Measurements from ENCODE around the gene PRXL2A.

The PRXL2A gene

DNA sequence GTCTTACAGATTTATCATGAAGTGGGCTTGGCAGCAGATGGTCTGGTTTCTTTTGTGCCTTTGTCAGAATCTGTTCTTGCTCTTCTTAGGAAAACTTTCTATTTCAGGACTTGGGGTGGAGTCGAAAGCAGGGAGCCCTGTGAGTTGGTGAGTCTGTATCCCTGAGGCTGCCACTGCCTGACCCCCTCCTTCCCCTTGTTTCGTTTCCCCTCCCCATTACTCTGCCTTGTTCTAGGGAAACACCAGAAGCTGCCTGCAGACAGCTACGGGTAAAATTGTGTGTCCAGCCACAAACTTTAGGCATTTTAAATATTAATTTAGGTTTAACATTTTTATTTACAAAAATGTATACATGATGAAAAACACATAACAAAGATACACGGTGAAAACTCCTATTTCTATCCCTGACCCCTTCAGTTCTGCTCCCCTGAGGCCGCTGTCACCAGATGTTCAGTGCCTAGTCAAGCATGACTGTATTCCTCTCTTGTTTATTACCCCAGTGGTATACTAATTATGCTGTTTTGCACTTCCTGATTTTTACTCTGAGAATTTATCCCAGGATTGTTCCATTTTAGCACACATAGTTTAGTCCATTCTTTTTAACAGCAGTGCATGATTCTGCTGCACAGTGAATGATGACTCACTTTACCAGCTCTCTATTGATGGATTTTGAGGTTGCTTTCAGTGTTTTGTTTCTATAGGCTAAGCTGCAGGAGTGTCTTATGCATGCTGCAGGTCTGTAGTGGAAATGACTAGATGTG lies 54.8 kb downstream of the PRXL2A start:
- Histone ChIP-seq H3K9me3 (ENCODE audit: low read length) (no peaks in the 10 kb centered on the region), H3K4me1 (ENCODE audit: insufficient read depth, low read length) (peaks cover 79% of the 10 kb centered on the region), H3K27me3 (ENCODE audit: insufficient read depth, low read length) (no peaks in the 10 kb centered on the region), H3K36me3 (ENCODE audit: insufficient read depth, low read length) (no peaks in the 10 kb centered on the region), H3K4me3 (ENCODE audit: low read length) (no peak overlapping the region), H2AFZ (ENCODE audit: low read depth, low read length) (no peak overlapping the region)

DNA sequence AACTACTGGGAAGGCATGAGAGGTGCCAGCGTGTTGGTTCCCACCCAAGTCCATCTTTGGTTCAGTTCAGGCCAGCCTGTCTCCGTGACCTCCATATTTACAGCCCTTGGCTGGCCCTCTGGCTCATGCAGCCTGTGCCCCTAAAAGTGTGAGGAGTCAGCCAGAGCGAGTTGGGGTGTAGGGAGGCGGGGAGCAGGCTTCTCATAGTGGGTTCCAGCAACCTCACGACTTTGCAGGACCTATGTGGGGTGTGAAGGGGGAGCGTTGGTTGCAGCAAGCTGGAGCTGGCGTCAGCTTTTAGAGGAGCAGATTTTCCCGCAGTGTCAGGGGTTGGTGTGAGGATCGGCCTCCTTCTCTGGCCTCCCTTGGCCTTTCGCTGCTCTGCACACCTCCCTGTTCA lies 55.5 kb downstream of the PRXL2A start:
- Histone ChIP-seq H3K27me3 (ENCODE audit: insufficient read depth, low read length) (no peaks in the 10 kb centered on the region), H3K36me3 (ENCODE audit: insufficient read depth, low read length) (no peaks in the 10 kb centered on the region), H3K4me1 (ENCODE audit: insufficient read depth, low read length) (peaks cover 80% of the 10 kb centered on the region), H3K4me3 (ENCODE audit: low read length) (no peak overlapping the region), H2AFZ (ENCODE audit: low read depth, low read length) (no peak overlapping the region), H3K9me3 (ENCODE audit: low read length) (no peaks in the 10 kb centered on the region)

DNA sequence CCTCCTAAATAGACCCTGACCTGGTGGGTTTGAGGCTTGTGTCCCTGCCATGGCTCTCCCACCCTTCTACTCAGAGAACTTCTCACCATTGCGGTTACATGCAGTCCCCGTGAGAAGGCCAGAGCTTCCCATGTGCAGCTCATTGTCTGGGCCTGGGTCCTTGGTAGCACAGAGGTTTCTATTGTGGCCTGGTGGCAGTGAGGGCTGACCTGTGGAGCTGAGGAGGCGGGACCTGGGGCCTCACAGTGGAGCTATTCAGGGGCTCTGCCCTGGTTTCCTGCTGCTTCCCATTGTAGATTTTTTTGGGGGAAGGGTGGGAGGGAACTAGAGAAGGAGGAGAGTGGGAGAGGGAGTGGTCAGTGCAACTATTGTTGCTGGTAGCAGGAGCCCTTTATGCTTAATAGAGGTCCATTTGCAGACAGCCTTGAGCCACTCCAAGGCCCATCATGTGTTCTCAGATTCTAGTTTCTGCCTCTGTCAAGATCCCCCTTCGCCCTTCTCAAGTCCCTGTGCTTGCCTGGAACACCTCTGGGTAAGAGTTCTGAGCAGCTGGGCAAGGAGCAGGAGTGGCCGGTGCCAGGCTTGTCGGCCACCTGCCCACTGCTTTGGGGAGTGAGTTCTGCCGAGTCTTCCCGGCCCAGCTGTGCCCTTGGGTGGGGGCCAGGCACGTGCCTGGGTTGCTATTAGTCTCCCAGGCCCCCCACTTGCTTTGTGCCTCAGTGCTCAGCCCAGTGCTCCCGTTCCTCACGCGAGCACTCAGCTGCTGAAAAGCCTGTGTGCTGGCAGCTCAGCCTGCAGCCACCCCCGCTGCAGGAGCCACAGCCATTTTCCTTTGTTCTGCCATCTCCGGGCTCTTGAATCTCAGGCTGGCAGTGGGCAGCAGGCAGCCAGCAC lies 56.5 kb downstream of the PRXL2A start:
- Histone ChIP-seq H3K27me3 (ENCODE audit: insufficient read depth, low read length) (no peaks in the 10 kb centered on the region), H3K4me1 (ENCODE audit: insufficient read depth, low read length) (peaks cover 87% of the 10 kb centered on the region), H2AFZ (ENCODE audit: low read depth, low read length) (no peak overlapping the region), H3K4me3 (ENCODE audit: low read length) (peak overlapping the region; percentile 48), H3K9me3 (ENCODE audit: low read length) (no peaks in the 10 kb centered on the region), H3K36me3 (ENCODE audit: insufficient read depth, low read length) (peaks cover 5% of the 10 kb centered on the region)

DNA sequence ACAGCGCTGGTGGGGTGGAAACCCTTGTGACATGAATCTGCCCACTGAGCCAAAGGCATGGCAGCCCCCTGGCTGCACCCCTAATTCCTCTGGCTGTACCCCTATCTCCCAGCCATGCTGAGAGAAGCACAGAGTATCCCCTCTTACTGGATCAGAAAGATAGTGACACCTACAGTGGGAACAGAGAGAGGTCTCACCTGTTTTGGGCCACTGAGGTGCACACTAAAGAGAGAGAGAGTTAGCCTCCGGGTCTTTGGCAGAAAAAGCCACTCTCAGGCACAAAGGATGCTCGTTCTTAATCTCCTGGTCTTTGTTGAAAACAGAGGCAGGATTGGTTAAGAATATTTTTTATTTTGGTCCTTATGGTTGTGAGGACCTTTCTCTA lies 57.1 kb downstream of the PRXL2A start:
- peaks cover 5% of the 10 kb centered on the region for H3K36me3 ChIP-seq (ENCODE audit: insufficient read depth, low read length)
- H3K27me3 ChIP-seq (ENCODE audit: insufficient read depth, low read length) = no peaks in the 10 kb centered on the region
- H2AFZ ChIP-seq (ENCODE audit: low read depth, low read length) = no peak overlapping the region
- H3K4me1 ChIP-seq (ENCODE audit: insufficient read depth, low read length) = peaks cover 85% of the 10 kb centered on the region
- H3K9me3 ChIP-seq (ENCODE audit: low read length) = no peaks in the 10 kb centered on the region
- H3K4me3 ChIP-seq (ENCODE audit: low read length) = peak overlapping the region; percentile 48

DNA sequence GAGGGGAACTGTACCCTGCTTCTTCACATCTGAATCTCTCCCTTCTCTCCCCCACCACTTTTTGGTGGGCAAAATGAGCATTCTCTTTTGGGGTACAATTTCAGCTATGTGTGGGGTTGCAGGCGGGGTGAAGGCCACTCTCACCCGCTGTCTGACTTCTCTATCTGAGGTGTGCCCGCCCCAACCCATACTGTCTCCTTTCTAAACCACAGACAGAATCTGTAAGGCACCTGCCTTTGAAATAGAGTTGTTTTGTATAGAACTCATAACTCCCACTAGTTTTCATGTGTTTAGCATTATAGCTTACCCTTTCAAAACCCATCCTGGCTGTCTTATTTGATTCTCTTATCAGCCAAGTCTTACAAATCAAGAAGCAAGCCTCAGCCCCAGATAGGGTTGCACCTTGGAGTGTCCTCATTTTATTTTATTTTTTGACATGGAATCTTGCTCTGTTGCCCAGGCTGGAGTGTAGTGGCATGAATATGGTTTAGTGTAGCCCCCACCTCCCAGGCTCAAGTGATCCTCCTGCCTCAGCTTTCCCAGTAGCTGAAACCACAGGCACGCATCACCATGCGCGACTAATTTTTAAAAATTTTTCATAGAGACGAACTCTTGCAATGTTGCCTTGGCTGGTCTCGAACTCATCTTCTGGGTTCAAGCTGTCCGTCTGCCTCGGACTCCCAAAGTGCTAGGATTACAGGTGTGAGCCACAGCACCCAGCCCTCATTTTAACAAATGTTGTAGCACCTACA lies 57.7 kb downstream of the PRXL2A start:
- Histone ChIP-seq H3K4me1 (ENCODE audit: insufficient read depth, low read length) (peaks cover 80% of the 10 kb centered on the region), H2AFZ (ENCODE audit: low read depth, low read length) (no peak overlapping the region)

DNA sequence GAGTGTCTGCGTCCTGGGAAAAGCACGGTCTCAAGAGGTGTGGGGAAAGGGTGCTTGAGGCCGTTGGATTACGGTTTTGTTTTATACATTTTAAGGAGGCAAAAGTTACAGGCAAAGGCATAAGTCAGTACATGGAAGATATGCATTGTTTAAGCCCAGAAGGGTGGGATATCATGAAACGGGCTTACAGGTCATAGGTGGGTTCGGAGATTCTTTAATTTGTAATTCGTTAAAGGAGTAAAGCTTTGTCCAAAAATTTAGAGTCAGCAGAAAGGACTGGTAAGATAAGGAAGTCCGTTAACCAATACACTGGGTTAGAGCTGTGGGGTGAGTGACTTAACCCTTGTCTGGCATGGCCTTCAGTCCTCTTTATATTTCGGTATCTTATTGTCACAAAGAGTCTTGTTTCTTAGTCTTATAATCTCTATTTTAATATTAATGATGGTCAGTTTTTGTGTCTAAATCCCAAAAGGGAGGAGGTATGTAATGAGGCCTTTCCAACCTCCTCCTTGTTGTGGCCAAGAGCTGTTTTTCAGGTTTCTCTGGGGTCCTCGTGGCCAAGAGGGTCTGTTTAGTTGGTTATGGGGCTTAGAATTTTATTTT lies 58.5 kb downstream of the PRXL2A start:
- H3K9me3 ChIP-seq (ENCODE audit: low read length) = no peaks in the 10 kb centered on the region
- H3K4me3 ChIP-seq (ENCODE audit: low read length) = no peak overlapping the region
- peaks cover 17% of the 10 kb centered on the region for H3K36me3 ChIP-seq (ENCODE audit: insufficient read depth, low read length)
- H2AFZ ChIP-seq (ENCODE audit: low read depth, low read length) = no peak overlapping the region
- H3K27me3 ChIP-seq (ENCODE audit: insufficient read depth, low read length) = no peaks in the 10 kb centered on the region
- H3K4me1 ChIP-seq (ENCODE audit: insufficient read depth, low read length) = peaks cover 77% of the 10 kb centered on the region

More for the DNA sequence above, 57.7 kb downstream of the PRXL2A start:
- H3K4me3 ChIP-seq (ENCODE audit: low read length) = peak overlapping the region; percentile 48
- H3K9me3 ChIP-seq (ENCODE audit: low read length) = no peaks in the 10 kb centered on the region
- peaks cover 10% of the 10 kb centered on the region for H3K36me3 ChIP-seq (ENCODE audit: insufficient read depth, low read length)
- H3K27me3 ChIP-seq (ENCODE audit: insufficient read depth, low read length) = no peaks in the 10 kb centered on the region

DNA sequence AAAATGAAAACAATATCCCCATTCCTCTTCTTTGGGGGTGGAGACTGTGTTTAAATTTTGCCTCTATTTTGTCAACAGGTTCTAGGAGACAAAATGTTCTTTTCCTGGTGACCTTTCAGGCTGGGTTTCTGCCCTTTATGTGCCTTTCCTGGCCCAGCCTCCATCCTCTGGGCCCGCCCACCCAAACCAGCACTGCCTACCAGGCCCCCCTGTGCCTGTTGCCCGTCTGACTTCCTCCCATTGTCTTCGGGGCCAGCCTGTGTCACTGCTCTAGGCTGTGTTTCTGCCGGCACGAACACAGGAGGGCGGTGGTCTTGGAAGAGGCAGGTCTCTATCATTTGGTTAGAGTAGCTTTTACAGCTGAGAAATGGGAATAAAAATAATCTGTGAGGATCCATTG lies 59.7 kb downstream of the PRXL2A start:
- Histone ChIP-seq H3K4me1 (ENCODE audit: insufficient read depth, low read length) (peaks cover 66% of the 10 kb centered on the region), H3K4me3 (ENCODE audit: low read length) (no peak overlapping the region), H3K27me3 (ENCODE audit: insufficient read depth, low read length) (no peaks in the 10 kb centered on the region), H2AFZ (ENCODE audit: low read depth, low read length) (no peak overlapping the region), H3K36me3 (ENCODE audit: insufficient read depth, low read length) (peaks cover 19% of the 10 kb centered on the region), H3K9me3 (ENCODE audit: low read length) (no peaks in the 10 kb centered on the region)

DNA sequence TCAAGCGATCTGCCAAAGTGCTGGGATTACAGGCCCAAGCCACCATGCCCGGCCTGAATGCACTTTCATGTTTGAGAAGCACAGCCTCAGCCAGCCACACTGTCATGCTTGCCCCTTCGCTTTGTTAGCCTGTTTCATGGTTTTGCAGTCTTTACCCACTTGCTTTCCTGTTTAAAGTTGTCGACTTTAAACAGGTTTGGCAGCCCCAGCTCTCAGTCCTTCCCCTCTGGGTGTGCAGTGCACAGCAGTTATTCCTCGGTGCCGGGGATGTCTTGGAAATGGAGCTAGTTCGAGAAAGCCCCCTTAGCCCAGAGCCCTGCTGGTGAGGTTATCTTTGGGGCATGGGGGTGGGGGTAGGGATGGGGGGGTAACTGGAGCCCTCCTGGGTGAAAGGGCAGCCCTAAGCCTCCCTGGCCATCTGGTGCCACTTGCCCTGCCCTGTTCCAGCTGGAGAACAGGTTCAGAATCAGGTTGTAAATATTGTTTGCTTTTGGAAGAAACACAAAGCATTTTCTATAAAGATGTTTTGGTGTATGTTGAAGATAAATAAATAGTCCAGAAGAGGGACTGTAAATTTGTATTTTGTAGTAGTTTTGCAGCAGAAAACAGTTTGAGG lies 60.6 kb downstream of the PRXL2A start:
- Histone ChIP-seq H3K9me3 (ENCODE audit: low read length) (no peaks in the 10 kb centered on the region), H3K36me3 (ENCODE audit: insufficient read depth, low read length) (peaks cover 27% of the 10 kb centered on the region), H3K4me3 (ENCODE audit: low read length) (no peak overlapping the region), H2AFZ (ENCODE audit: low read depth, low read length) (no peak overlapping the region), H3K27me3 (ENCODE audit: insufficient read depth, low read length) (no peaks in the 10 kb centered on the region), H3K4me1 (ENCODE audit: insufficient read depth, low read length) (peaks cover 56% of the 10 kb centered on the region)

DNA sequence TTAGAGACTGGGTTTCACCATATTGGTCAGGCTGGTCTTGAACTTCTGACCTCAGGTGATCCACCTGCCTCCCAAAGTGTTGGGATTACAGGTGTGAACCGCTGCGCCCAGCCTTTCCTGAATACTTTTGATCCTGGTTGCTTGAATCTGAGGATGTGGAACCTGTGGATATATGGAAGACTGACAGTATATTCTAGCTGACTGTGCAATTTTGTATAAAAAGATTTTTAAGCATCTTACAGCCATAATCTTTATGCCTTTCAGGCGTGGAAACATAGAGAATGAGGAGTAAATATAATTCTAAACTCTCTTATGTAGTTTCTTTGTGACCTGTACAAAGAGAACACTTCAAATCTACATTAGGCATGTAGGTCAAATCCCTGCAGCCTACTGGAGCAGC lies 61.9 kb downstream of the PRXL2A start:
- peaks cover 30% of the 10 kb centered on the region for H3K36me3 ChIP-seq (ENCODE audit: insufficient read depth, low read length)
- peaks cover 2% of the 10 kb centered on the region for H3K9me3 ChIP-seq (ENCODE audit: low read length)
- H3K4me3 ChIP-seq (ENCODE audit: low read length) = no peak overlapping the region
- H3K4me1 ChIP-seq (ENCODE audit: insufficient read depth, low read length) = peaks cover 45% of the 10 kb centered on the region
- H2AFZ ChIP-seq (ENCODE audit: low read depth, low read length) = no peak overlapping the region
- H3K27me3 ChIP-seq (ENCODE audit: insufficient read depth, low read length) = no peaks in the 10 kb centered on the region

DNA sequence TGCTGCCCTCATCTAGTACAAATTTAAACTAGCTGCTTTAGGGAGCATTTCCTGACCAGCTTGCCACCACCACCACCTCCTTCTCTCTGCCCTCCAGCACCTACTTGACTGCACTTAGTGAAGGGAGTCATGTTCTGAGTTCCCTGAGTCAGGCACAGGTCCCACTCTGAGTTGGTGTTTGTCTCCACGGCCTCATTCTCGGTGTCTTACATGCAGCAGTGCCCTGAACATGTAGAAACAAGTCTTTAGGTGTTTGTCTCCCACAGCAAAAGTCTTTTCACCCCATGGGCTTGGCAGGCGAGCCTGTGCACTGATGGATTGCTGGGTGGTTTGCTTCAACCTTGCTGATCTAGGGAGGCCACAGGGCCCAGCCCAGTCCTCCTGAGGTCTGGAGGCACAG lies 62.6 kb downstream of the PRXL2A start:
- H3K27me3 ChIP-seq (ENCODE audit: insufficient read depth, low read length) = no peaks in the 10 kb centered on the region
- H3K9me3 ChIP-seq (ENCODE audit: low read length) = peaks cover 2% of the 10 kb centered on the region
- H3K36me3 ChIP-seq (ENCODE audit: insufficient read depth, low read length) = peaks cover 30% of the 10 kb centered on the region
- peaks cover 37% of the 10 kb centered on the region for H3K4me1 ChIP-seq (ENCODE audit: insufficient read depth, low read length)
- no peak overlapping the region for H3K4me3 ChIP-seq (ENCODE audit: low read length)
- no peak overlapping the region for H2AFZ ChIP-seq (ENCODE audit: low read depth, low read length)

DNA sequence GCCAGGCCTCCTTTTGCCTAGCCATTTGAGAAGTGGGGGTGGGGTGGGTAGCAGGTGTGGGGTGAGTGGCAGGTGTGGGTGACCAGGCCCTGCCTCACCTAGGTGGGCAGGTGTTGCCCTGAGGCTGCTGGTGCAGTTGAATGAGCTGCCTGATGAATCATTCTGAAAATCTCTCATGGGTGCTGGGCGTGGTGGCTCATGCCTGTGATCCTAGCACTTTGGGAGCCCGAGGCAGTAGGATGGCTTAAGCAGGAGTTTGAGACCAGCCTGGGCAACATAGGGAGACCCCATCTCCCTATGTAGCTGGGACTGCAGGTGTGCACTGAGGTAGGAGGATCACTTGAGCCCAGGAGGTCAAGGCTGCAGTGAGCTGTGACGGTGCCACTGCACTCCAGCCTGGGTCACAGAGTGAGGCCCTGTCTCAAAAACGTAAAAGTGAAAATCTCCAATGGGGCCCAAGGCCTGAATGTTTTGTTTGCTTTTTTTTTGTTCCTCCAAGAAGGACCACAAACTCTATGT lies 63.4 kb downstream of the PRXL2A start:
- Histone ChIP-seq H2AFZ (ENCODE audit: low read depth, low read length) (no peak overlapping the region), H3K4me1 (ENCODE audit: insufficient read depth, low read length) (peaks cover 29% of the 10 kb centered on the region), H3K9me3 (ENCODE audit: low read length) (peaks cover 4% of the 10 kb centered on the region), H3K36me3 (ENCODE audit: insufficient read depth, low read length) (peaks cover 32% of the 10 kb centered on the region), H3K27me3 (ENCODE audit: insufficient read depth, low read length) (no peaks in the 10 kb centered on the region), H3K4me3 (ENCODE audit: low read length) (no peak overlapping the region)
